NCI-H82 treated with DMSO at 0.1 percent for 48 hours (cell line): ENCODE data around the gene ADARB1.

Experiments
- DNase-seq: peaks from one replicate; lab custom pipeline; 2025; ENCODE audit not compliant: unreplicated experiment; lab: John Stamatoyannopoulos, UW

Gene ADARB1

DNA sequence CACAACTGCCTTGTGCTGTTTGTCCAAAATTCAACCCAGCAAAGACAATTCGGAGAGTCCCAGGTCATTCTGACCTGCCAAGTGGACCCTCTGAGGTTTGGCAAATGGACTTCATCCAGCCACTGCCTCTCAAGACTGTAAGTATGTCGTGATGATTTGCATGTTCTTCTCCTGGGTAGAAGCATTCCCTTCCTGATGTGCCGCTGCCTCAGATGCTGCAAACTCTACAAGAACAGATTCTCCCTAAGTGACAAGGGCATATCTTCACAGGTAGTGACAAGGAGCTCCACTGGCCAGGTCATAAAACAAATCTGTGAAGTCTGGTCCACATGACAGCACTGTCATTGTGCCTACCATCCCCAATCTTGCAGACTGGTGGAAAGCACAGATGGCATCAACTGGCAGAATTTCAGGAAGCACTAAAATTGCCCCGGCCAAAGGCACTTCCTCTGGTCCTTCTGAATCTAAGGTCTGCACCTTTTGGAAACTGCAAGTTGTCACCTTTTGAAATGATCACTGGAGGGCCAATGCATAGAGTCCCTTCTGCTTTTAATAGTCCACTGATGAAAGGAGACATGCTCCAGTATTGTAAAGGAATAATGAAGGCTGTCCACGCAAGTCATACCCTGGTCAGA lies 185.9 kb downstream of the ADARB1 start:
- DNase-seq = no peak

GRCh38 chr21:45261093-45261492 lies 186.7 kb downstream of the ADARB1 start:
- DNase-seq = no peak

DNA sequence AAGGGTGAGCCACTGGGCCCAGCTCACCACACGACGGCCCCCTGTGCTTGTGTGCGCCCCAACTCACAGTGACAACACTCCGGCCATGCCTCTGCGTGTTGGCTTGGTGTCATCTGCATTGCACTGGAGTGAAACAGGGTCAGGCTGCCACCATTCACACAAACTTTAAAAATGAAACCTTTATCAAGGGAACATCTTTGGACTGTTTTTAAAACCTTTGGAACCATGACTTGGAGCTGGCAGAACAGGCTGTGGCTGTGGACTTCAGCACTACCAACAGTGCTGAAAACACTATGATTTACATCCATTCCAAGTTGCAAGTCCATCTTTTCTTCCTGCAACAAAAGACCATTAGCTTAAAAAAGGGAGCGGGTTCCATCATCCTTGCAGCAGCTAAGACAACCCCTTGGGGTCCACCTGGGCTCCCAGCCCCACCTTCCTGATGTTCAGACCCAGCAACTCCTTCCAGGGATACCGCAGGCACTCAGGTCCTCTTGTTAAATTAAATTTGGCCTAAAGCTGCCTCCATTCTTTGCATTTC lies 187.7 kb downstream of the ADARB1 start:
- DNase-seq = no peak

GRCh38 chr21:45262616-45263015 lies 188.2 kb downstream of the ADARB1 start:
- no peak for DNase-seq

DNA sequence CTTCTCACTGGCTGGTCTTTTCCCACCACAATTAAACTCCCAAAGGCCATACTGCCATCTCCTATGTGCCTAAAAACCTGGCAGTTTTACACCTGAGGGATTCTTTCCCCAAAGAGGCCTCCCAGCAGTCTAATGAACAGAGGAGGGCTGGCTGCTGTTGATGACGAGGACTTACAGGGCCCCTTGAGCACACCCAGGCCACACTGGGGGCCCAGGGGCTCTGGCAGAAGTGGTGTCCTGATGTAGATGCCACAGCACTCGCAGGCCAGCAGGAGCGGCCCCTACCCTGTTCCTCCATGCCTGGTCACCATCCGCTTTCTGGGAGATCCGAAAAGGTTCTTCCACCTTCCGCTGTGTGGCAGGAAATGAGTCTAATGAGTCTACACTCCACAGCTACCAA lies 189.2 kb downstream of the ADARB1 start:
- no peak for DNase-seq

GRCh38 chr21:45264146-45264911 lies 189.9 kb downstream of the ADARB1 start:
- DNase-seq = no peak

- no peak for DNase-seq
Observed at GRCh38 chr21:45264912-45265515, 190.6 kb downstream of the ADARB1 start.

DNA sequence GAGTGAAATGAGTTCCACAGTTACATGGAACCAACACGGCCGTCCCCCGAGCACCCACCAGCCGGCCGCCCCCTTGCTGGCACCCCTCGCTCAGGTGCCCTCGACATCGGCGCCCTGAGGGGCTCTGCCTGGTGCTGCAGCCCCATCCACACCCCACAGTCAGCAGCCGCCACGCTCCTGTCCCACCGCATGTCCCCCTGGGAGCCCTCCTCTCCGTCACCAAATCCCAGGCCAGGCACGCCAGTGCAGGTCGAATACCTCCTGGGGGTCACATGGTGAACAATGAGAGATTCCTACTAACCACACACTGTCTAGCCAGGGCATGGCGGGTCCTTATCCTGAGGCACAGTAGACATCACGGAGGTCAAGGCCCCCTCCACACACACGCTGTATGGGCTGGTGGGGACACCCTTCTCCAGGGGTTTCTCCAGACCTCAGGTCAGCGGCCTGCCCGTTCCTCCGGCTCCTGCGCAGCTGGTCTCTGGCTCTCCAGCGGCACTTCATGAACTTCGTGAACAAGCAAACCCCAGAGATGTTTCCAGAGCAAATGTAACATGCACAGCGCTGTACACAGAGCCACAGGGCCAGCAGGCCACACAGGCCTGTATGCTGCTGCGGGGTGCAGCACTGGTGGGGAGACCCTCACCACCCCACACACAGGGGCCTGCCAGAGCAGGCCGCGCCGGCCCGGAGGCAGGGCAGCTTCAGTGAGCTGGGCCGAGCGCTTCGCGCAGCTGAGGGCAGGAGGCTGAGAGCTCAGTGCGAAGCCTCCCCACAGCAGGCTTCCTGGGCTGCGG lies 191.5 kb downstream of the ADARB1 start:
- DNase-seq = no peak

DNA sequence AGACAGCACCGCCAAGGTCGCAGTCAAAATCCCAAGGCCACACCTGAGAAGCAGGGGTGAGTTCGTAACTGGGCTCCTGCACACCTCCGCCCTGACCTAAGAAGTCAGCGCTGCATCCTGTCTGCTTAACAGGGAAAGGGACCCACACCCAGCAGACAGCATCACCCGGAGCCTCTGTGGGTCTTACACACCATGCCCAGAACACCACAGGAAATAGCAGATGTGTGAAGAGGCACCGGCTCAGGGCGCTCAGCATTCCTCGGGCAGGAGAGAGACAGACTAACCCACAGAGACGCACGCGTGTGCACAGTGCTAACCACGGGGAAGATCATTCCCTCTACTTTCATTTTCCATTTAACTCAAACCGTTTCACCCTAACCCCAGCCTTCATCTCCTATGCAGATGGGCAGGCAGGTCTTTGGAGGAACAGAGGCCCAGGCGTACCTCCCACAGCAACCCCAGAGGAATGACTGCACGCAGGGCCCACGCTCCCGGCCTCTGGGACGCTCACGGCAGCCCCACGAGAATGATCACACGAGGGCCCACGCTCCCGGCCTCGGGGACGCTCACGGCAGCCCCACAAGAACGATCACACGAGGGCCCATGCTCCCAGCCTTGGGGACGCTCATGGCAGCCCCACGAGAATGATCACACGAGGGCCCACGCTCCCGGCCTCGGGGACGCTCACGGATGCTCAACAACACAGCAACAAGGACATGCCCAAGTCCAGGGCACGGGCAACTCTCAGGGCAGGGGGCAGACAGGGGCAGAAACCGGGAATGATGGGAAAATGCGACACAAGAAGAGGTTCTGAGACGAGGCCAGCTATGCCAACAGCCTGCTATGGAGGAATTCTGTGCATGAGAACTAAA lies 192.4 kb downstream of the ADARB1 start:
- no peak for DNase-seq

- no peak for DNase-seq
Observed at GRCh38 chr21:45267390-45267760, 193.0 kb downstream of the ADARB1 start.

GRCh38 chr21:45269861-45270260 lies 195.5 kb downstream of the ADARB1 start:
- DNase-seq = no peak

DNA sequence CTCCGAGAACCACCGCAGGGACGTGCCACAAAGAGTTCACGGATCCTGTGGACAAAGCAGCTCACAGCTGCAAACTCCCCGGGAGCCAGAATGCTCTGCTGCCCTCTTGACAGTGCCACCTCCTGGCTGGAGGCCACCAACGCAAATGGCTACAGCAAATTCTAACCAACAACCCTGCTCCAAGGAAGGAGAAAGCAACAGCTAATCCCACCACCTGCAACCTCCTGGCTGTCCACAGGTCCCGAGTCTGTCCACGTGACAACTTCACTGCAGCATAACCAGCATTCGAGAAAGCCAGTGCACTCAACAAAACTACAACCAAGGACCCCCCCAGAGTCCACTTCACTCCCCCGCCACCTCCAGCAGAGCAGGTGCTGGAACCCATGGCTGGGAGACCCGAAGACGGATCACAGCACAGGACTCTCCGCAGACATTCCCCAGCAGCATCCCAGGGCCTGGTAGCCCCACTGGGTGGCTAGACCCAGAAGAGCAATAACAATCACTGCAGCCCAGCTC lies 196.0 kb downstream of the ADARB1 start:
- DNase-seq = no peak
